Neural cell (in vitro differentiated cells): ENCODE results near the gene OTUB1. TPM values are rescaled to one million over a fixed set of nuclear protein-coding genes. Genes with fewer than 3 reads are reported as not detected.

Source experiments
- H2AFZ ChIP-seq: fragments of 200-600, 300-800 bp; sonication (generic), shearing (Covaris generic); 2 replicates; pipeline ENCODE4 v1.6.0; 2014; ENCODE audit warnings: low read depth, mild to moderate bottlenecking, antibody characterized with exemption, low read length, moderate library complexity
- H3F3A ChIP-seq: fragments of 200-600 bp; shearing (Covaris generic); 2 replicates; pipeline ENCODE4 v1.6.1; 2016; ENCODE audit warnings: mild to moderate bottlenecking, moderate library complexity, mixed read lengths, antibody characterized with exemption, low read length; ENCODE audit not compliant: insufficient read depth, poor library complexity, severe bottlenecking
- H3K27ac ChIP-seq: fragments of 200-600, 300-800 bp; sonication (generic), shearing (Covaris generic); 2 replicates; pipeline ENCODE4 v1.5.1; 2014; ENCODE audit warnings: mild to moderate bottlenecking, low read length, moderate library complexity
- H3K27me3 ChIP-seq: fragments of 300-800, 200-600 bp; sonication (generic), shearing (Covaris generic); 2 replicates; pipeline ENCODE4 v1.6.0; 2014; ENCODE audit warnings: mild to moderate bottlenecking, low read depth, low read length, moderate library complexity; ENCODE audit not compliant: insufficient read depth
- H3K36me3 ChIP-seq: fragments of 300-800, 200-600 bp; sonication (generic), shearing (Covaris generic); 2 replicates; pipeline ENCODE4 v1.5.1; 2014; ENCODE audit warnings: mild to moderate bottlenecking, antibody characterized with exemption, low read length, moderate library complexity; ENCODE audit not compliant: insufficient read depth
- H3K4me2 ChIP-seq: fragments of 300-800, 200-600 bp; sonication (generic), shearing (Covaris generic); 2 replicates; pipeline ENCODE4 v1.6.0; 2014; ENCODE audit warnings: mild to moderate bottlenecking, low read length
- H3K4me3 ChIP-seq: fragments of 300-800, 200-600 bp; sonication (generic), shearing (Covaris generic); 2 replicates; pipeline ENCODE4 v1.5.1; 2014; ENCODE audit warnings: mild to moderate bottlenecking, low read length, moderate library complexity
- H3K79me2 ChIP-seq: fragments of 200-600 bp; shearing (Covaris generic); replicated peaks from 2 replicates; pipeline ENCODE4 v1.6.0; 2014; ENCODE audit warnings: mild to moderate bottlenecking, low read length, moderate library complexity; ENCODE audit not compliant: insufficient read depth
- H3K9ac ChIP-seq: fragments of 300-800, 200-600 bp; sonication (generic), shearing (Covaris generic); 2 replicates; pipeline ENCODE4 v1.6.1; 2016; ENCODE audit warnings: mild to moderate bottlenecking, low read length, mixed read lengths
- H3K9me2 ChIP-seq: fragments of 200-600 bp; shearing (Covaris generic); 2 replicates; pipeline ENCODE4 v1.6.1; 2016; ENCODE audit warnings: mild to moderate bottlenecking, low read length, mixed read lengths; ENCODE audit not compliant: insufficient read depth
- H3K9me3 ChIP-seq: fragments of 200-600, 300-800 bp; sonication (generic), shearing (Covaris generic); 2 replicates; pipeline ENCODE4 v1.6.1; 2016; ENCODE audit warnings: mild to moderate bottlenecking, mixed run types, low read length, moderate library complexity, mixed read lengths
- H4K20me1 ChIP-seq: fragments of 200-600 bp; shearing (Covaris generic); 2 replicates; pipeline ENCODE4 v1.6.1; 2016; ENCODE audit warnings: mild to moderate bottlenecking, mixed run types; ENCODE audit not compliant: insufficient read depth
- CTCF ChIP-seq: fragments of 450-650 bp; IDR thresholded peaks from 2 replicates; pipeline ENCODE4 v1.5.1; 2014; ENCODE audit warnings: antibody characterized with exemption, mild to moderate bottlenecking, moderate library complexity; ENCODE audit not compliant: poor library complexity, severe bottlenecking
- EP300 ChIP-seq: fragments of 450-650 bp; conservative IDR thresholded peaks from 2 replicates; pipeline ENCODE4 v1.6.1; 2014; ENCODE audit warnings: antibody characterized with exemption, mild to moderate bottlenecking, moderate library complexity; ENCODE audit not compliant: poor library complexity, severe bottlenecking
- EZH2 ChIP-seq: fragments of 200-600, 300-800 bp; shearing (Covaris generic), sonication (generic); IDR thresholded peaks from 2 replicates; pipeline ENCODE4 v1.6.1; 2014; ENCODE audit warnings: antibody characterized with exemption, low read length, borderline replicate concordance, mild to moderate bottlenecking; ENCODE audit not compliant: insufficient read depth, poor library complexity, severe bottlenecking
- MXI1 ChIP-seq: fragments of 450-650 bp; conservative IDR thresholded peaks from 2 replicates; pipeline ENCODE4 v1.6.1; 2014; ENCODE audit warnings: antibody characterized with exemption, mild to moderate bottlenecking; ENCODE audit not compliant: poor library complexity, severe bottlenecking
- POLR2AphosphoS5 ChIP-seq: IDR thresholded peaks from 2 replicates; pipeline ENCODE4 v1.6.1; 2012
- RAD21 ChIP-seq: fragments of 450-650 bp; conservative IDR thresholded peaks from 2 replicates; pipeline ENCODE4 v1.6.1; 2014; ENCODE audit warnings: antibody characterized with exemption, mild to moderate bottlenecking, moderate library complexity
- REST ChIP-seq: IDR thresholded peaks from 2 replicates; pipeline ENCODE4 v1.6.1; 2012; ENCODE audit warnings: borderline replicate concordance
- SMC3 ChIP-seq: fragments of 450-650 bp; conservative IDR thresholded peaks from 2 replicates; pipeline ENCODE4 v1.6.1; 2014; ENCODE audit warnings: antibody characterized with exemption, mild to moderate bottlenecking, moderate library complexity; ENCODE audit not compliant: poor library complexity
- TAF1 ChIP-seq: IDR thresholded peaks from 2 replicates; pipeline ENCODE4 v1.6.1; 2012; ENCODE audit warnings: low read depth
- polyA plus RNA-seq: library from polyadenylated mRNA; depleted of rRNA; stranded (reverse); fragments of >200 nt; gene quantifications from 2 replicates; pipeline ENCODE4 v1.2.3, GENCODE V29; 2014

OTUB1 gene
- polyA plus RNA-seq, 1 donor from 2014 or later, result 103 TPM

DNA sequence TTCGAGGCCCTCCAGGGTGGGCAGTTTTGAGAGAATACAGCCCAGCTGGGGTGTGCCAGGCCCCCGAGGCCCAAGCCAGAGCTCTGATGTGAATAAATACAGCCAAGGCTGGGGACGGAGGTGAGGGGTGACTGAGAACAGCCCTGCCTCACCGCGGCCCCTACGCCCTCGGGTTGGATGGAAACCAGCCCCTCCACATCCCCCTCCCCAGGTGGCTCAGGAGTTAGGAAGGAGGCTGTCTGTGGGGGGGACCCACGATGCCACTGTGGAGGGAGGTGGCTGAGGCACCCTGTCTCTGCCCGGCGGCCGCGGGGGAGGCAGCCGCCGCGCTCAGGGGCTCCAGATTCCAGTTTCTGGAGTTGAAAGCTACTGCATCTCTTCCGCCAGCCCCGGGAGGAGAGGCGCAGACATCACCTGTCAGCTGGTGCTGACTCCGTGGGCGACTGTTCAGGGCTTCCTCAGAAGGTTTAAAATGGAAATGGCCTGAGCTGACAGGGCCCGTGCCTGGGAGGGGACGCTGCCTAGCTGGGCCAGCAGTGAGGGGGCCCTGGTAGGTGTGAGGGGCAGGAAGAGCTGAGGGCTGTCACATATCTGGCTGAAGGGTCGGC is 50.9 kb downstream of the OTUB1 start:
- TF ChIP-seq POLR2AphosphoS5, result no peak
- no peak for TF ChIP-seq MXI1
- TF ChIP-seq TAF1, result no peak
- TF ChIP-seq EZH2, result no peak
- H3K79me2 ChIP-seq, result no peaks in the 10 kb centered on the region
- peak overlapping the region; percentile 45 for H3K27ac ChIP-seq
- no peaks in the 10 kb centered on the region for H3K9me2 ChIP-seq
- peak overlapping the region; percentile 69 for H3K9ac ChIP-seq
- H3K4me2 ChIP-seq, result peak overlapping the region; percentile 68
- H3F3A ChIP-seq, result no peaks in the 10 kb centered on the region
- H3K27me3 ChIP-seq, result no peaks in the 10 kb centered on the region
- H3K9me3 ChIP-seq, result no peaks in the 10 kb centered on the region
- no peak overlapping the region for H2AFZ ChIP-seq
- H3K36me3 ChIP-seq, result no peaks in the 10 kb centered on the region
- H4K20me1 ChIP-seq, result no peaks in the 10 kb centered on the region
- peak overlapping the region; percentile 90 for H3K4me3 ChIP-seq

DNA sequence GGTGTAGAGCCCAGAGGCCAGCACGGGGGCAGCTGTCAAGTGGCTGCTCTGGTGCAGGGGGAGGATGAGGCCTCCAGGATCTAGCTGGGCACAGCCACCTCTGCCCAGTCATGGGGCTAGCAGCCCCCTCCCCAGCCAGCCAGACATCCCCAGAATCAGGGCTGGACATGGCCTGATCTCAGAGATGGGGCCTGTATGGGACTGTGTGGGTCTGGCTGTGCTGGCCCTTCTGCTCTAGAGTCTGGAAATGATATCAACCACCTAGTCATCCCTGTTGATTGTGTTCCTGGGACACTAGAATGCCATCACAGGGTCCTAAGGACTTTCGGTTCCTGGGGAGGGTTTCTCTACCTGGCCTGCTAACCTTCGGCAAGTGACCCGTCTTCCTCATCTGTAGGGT is 52.3 kb downstream of the OTUB1 start:
- Histone ChIP-seq H3K36me3 (no peaks in the 10 kb centered on the region), H2AFZ (no peak overlapping the region), H3K27ac (no peak overlapping the region), H3F3A (no peaks in the 10 kb centered on the region), H3K27me3 (no peaks in the 10 kb centered on the region), H4K20me1 (no peaks in the 10 kb centered on the region), H3K4me3 (no peak overlapping the region), H3K79me2 (no peaks in the 10 kb centered on the region), H3K4me2 (no peak overlapping the region), H3K9me3 (no peaks in the 10 kb centered on the region), H3K9me2 (no peaks in the 10 kb centered on the region), H3K9ac (no peak overlapping the region)
- TF ChIP-seq RAD21, result no peak
- no peak for TF ChIP-seq MXI1
- no peak for TF ChIP-seq SMC3
- TF ChIP-seq REST, result no peak
- TF ChIP-seq POLR2AphosphoS5, result no peak
- TF ChIP-seq EZH2, result no peak
- TF ChIP-seq CTCF, result no peak
- TF ChIP-seq EP300, result no peak
- TF ChIP-seq TAF1, result no peak
